ENCODE measurements around the gene GPR65. TPM values are rescaled to one million over a fixed set of nuclear protein-coding genes. Genes with fewer than 3 reads are reported as not detected.
"Not testable (repeated sequence)": the region's sequence is repeated elsewhere in the genome, so short reads cannot be mapped to it uniquely, and the experiment has no call there.

The GPR65 gene
- total RNA-seq, 2 experiments from 2014 or later: 6.1 to 8.2 TPM

GRCh38 chr14:88016768-88017167 lies 11.8 kb downstream of the GPR65 start:
- ChIA-PET POLR2A (no interaction called here), CTCF (ENCODE audit: unreplicated experiment) (no interaction called here)
- DNase-seq (ENCODE audit: low spot score): no peak
- TF ChIP-seq EZH2phosphoT487 (IDR thresholded peaks at IDR 0.05; ENCODE audit: borderline replicate concordance, low read depth, low read length) (no peak), CTCF (conservative IDR thresholded peaks at IDR 0.05; ENCODE audit: low read length) (no peak)
- no peak overlapping the region for H2AFZ ChIP-seq (ENCODE audit: low read length)
- H3K27ac ChIP-seq (ENCODE audit: low read depth, low read length, poor library complexity, severe bottlenecking): no peak overlapping the region
- no peaks in the 10 kb centered on the region for H3K9me3 ChIP-seq (ENCODE audit: low read length)
- no peak overlapping the region for H3K4me3 ChIP-seq (ENCODE audit: low read depth, low read length, poor library complexity, severe bottlenecking)
- no TSS peak for BruUV-seq (replicated peaks)
- peaks cover 3% of the 10 kb centered on the region; the same call in 1 of the 2 replicates for H3K36me3 ChIP-seq (ENCODE audit: insufficient read depth, low read length)
- H3K9me2 ChIP-seq (ENCODE audit: insufficient read depth, low read length): no peaks in the 10 kb centered on the region
- H3K4me1 ChIP-seq (ENCODE audit: insufficient read depth, low read length, poor library complexity, severe bottlenecking): no peaks in the 10 kb centered on the region
- intact Hi-C loops (cut with micrococcal nuclease; ENCODE audit: unreplicated experiment): no loop called here
- no peaks in the 10 kb centered on the region for H4K20me1 ChIP-seq (ENCODE audit: insufficient read depth, low read length)
- no peaks in the 10 kb centered on the region for H3K79me2 ChIP-seq (ENCODE audit: insufficient read depth, low read depth, low read length)
- H3K4me2 ChIP-seq (ENCODE audit: low read length): no peak overlapping the region

- Histone ChIP-seq H3K27ac (ENCODE audit: low read depth, low read length, poor library complexity, severe bottlenecking) (no peak overlapping the region), H4K20me1 (ENCODE audit: insufficient read depth, low read length) (no peaks in the 10 kb centered on the region), H3K4me2 (ENCODE audit: low read length) (no peak overlapping the region), H3K4me1 (ENCODE audit: insufficient read depth, low read length, poor library complexity, severe bottlenecking) (no peaks in the 10 kb centered on the region), H2AFZ (ENCODE audit: low read length) (no peak overlapping the region), H3K79me2 (ENCODE audit: insufficient read depth, low read depth, low read length) (no peaks in the 10 kb centered on the region), H3K9me3 (ENCODE audit: low read length) (no peaks in the 10 kb centered on the region), H3K4me3 (ENCODE audit: low read depth, low read length, poor library complexity, severe bottlenecking) (no peak overlapping the region), H3K36me3 (ENCODE audit: insufficient read depth, low read length) (no peaks in the 10 kb centered on the region), H3K9me2 (ENCODE audit: insufficient read depth, low read length) (no peaks in the 10 kb centered on the region)
- POLR2A ChIA-PET: interaction anchor here (0.9 kb wide), 1 partner anchor 9 kb away, joined by 3 read pairs; no protein-coding TSS in a partner anchor
- intact Hi-C loops (cut with micrococcal nuclease; ENCODE audit: unreplicated experiment): no loop called here
- no peak for DNase-seq (ENCODE audit: low spot score)
- BruUV-seq (replicated peaks): no TSS peak
- no peak for TF ChIP-seq EZH2phosphoT487 (IDR thresholded peaks at IDR 0.05; ENCODE audit: borderline replicate concordance, low read depth, low read length)
- TF ChIP-seq CTCF (conservative IDR thresholded peaks at IDR 0.05; ENCODE audit: low read length): no peak
- CTCF ChIA-PET (ENCODE audit: unreplicated experiment): no interaction called here
Measured at GRCh38 chr14:88017535-88017934, 12.6 kb downstream of the GPR65 start.

- Histone ChIP-seq H3K79me2 (ENCODE audit: insufficient read depth, low read depth, low read length) (no peaks in the 10 kb centered on the region), H3K27ac (ENCODE audit: low read depth, low read length, poor library complexity, severe bottlenecking) (no peak overlapping the region), H3K9me3 (ENCODE audit: low read length) (no peaks in the 10 kb centered on the region), H3K4me3 (ENCODE audit: low read depth, low read length, poor library complexity, severe bottlenecking) (no peak overlapping the region), H2AFZ (ENCODE audit: low read length) (no peak overlapping the region), H3K4me1 (ENCODE audit: insufficient read depth, low read length, poor library complexity, severe bottlenecking) (peaks cover 12% of the 10 kb centered on the region), H4K20me1 (ENCODE audit: insufficient read depth, low read length) (no peaks in the 10 kb centered on the region), H3K4me2 (ENCODE audit: low read length) (no peak overlapping the region), H3K36me3 (ENCODE audit: insufficient read depth, low read length) (no peaks in the 10 kb centered on the region), H3K9me2 (ENCODE audit: insufficient read depth, low read length) (no peaks in the 10 kb centered on the region)
- TF ChIP-seq CTCF (conservative IDR thresholded peaks at IDR 0.05; ENCODE audit: low read length): no peak
- TF ChIP-seq EZH2phosphoT487 (IDR thresholded peaks at IDR 0.05; ENCODE audit: borderline replicate concordance, low read depth, low read length): no peak
- intact Hi-C loops (cut with micrococcal nuclease; ENCODE audit: unreplicated experiment): no loop called here
- ChIA-PET POLR2A (no interaction called here), CTCF (ENCODE audit: unreplicated experiment) (no interaction called here)
- no peak for DNase-seq (ENCODE audit: low spot score)
- BruUV-seq (replicated peaks): no TSS peak
Measured at GRCh38 chr14:88023658-88024187, 18.8 kb downstream of the GPR65 start.

- H3K36me3 ChIP-seq (ENCODE audit: insufficient read depth, low read length); H3K9me2 ChIP-seq (ENCODE audit: insufficient read depth, low read length); H2AFZ ChIP-seq (ENCODE audit: low read length); H3K27ac ChIP-seq (ENCODE audit: low read depth, low read length, poor library complexity, severe bottlenecking); H3K79me2 ChIP-seq (ENCODE audit: insufficient read depth, low read depth, low read length); DNase-seq (ENCODE audit: low spot score); H4K20me1 ChIP-seq (ENCODE audit: insufficient read depth, low read length); POLR2A ChIA-PET; CTCF ChIA-PET (ENCODE audit: unreplicated experiment); H3K4me3 ChIP-seq (ENCODE audit: low read depth, low read length, poor library complexity, severe bottlenecking); H3K4me2 ChIP-seq (ENCODE audit: low read length); intact Hi-C loops (cut with micrococcal nuclease; ENCODE audit: unreplicated experiment); BruUV-seq (replicated peaks); H3K9me3 ChIP-seq (ENCODE audit: low read length): not testable (repeated sequence)
- peaks cover 12% of the 10 kb centered on the region for H3K4me1 ChIP-seq (ENCODE audit: insufficient read depth, low read length, poor library complexity, severe bottlenecking)
Measured at GRCh38 chr14:88024252-88025086, 19.5 kb downstream of the GPR65 start.
